Ishikawa (cell line): ENCODE data around the gene PSMD14.

Experiments
- CEBPB ChIP-seq: IDR thresholded peaks from 2 replicates; pipeline ENCODE4 v1.6.1; 2012
- CREB1 ChIP-seq: IDR thresholded peaks from 2 replicates; pipeline ENCODE4 v1.6.1; 2012; ENCODE audit warnings: low read depth
- EGR1 ChIP-seq: IDR thresholded peaks from 2 replicates; pipeline ENCODE4 v1.6.1; 2012
- EP300 ChIP-seq: IDR thresholded peaks from 2 replicates; pipeline ENCODE4 v1.6.1; 2012; ENCODE audit warnings: borderline replicate concordance
- FOXM1 ChIP-seq: IDR thresholded peaks from 2 replicates; pipeline ENCODE4 v1.6.1; 2012; ENCODE audit warnings: low read depth, borderline replicate concordance
- NFIC ChIP-seq: IDR thresholded peaks from 2 replicates; pipeline ENCODE4 v1.6.1; 2012
- RAD21 ChIP-seq: IDR thresholded peaks from 2 replicates; pipeline ENCODE4 v1.6.1; 2012; ENCODE audit warnings: low read depth
- TAF1 ChIP-seq: IDR thresholded peaks from 2 replicates; pipeline ENCODE4 v1.6.1; 2012; ENCODE audit warnings: low read depth, mild to moderate bottlenecking
- TCF12 ChIP-seq: IDR thresholded peaks from 2 replicates; pipeline ENCODE4 v1.6.1; 2012; ENCODE audit warnings: low read depth
- TEAD4 ChIP-seq: IDR thresholded peaks from 2 replicates; pipeline ENCODE4 v1.6.1; 2012
- YY1 ChIP-seq: IDR thresholded peaks from 2 replicates; pipeline ENCODE4 v1.6.1; 2012; ENCODE audit warnings: low read depth
- ZBTB7A ChIP-seq: IDR thresholded peaks from 2 replicates; pipeline ENCODE4 v1.6.1; 2012; ENCODE audit warnings: low read depth
- TF ChIP-seq, protein P1 (sequence below): IDR thresholded peaks from 2 replicates; pipeline ENCODE4 v1.6.1; 2012
- TF ChIP-seq, protein P2 (sequence below): IDR thresholded peaks from 2 replicates; pipeline ENCODE4 v1.6.1; 2012
- TF ChIP-seq, protein P3 (sequence below): IDR thresholded peaks from 2 replicates; pipeline ENCODE4 v1.6.1; 2012; ENCODE audit warnings: low read depth, mild to moderate bottlenecking

PSMD14 gene

DNA sequence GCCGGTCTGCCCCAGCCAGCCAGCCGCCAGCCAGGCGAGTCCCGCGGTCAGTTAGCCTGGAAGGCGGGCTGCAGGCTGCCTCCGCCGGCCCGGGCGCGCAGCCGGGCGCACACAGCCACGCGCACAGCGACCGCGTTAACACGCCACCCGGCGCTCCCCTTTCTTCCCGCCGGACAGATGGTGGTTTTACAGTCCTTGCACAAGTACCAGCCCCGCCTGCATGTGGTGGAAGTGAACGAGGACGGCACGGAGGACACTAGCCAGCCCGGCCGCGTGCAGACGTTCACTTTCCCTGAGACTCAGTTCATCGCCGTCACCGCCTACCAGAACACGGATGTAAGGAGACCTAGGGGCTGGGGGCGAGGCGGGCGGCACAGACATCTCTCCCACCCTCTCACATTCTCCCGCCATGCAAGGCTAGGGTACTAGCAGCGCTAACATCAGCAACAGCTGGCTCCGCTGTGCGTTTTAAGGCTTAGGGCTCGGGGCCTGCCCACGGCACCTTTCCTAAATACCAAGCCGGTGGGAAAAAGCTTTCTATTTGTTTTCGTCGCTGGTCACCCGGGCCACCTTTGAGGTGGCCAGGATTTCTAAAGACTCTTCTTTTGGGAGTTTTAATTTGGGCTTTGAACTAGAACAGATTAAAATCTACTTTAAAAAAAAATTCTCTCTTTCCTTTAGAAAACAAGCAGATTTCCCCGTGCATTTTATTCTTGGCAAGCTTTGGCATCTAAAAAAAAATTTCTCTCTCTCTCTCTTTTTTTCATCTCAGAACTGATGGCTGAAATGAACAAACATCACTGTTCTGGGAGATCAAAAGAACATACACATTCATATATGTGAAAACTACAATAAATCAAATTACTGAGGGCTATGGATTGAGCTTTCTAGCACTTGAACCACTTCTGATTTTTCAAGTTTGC is 110.8 kb downstream of the PSMD14 start:
- TF ChIP-seq, protein P1, sequence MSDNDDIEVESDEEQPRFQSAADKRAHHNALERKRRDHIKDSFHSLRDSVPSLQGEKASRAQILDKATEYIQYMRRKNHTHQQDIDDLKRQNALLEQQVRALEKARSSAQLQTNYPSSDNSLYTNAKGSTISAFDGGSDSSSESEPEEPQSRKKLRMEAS, result no peak
- TF ChIP-seq TEAD4 (no peak), TCF12 (no peak), FOXM1 (no peak), EGR1 (no peak), TAF1 (no peak), ZBTB7A (no peak), RAD21 (no peak), CEBPB (no peak), EP300 (no peak), YY1 (no peak), NFIC (no peak), CREB1 (no peak)
- TF ChIP-seq, protein P2, sequence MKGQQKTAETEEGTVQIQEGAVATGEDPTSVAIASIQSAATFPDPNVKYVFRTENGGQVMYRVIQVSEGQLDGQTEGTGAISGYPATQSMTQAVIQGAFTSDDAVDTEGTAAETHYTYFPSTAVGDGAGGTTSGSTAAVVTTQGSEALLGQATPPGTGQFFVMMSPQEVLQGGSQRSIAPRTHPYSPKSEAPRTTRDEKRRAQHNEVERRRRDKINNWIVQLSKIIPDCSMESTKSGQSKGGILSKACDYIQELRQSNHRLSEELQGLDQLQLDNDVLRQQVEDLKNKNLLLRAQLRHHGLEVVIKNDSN, result no peak
- TF ChIP-seq, protein P3, sequence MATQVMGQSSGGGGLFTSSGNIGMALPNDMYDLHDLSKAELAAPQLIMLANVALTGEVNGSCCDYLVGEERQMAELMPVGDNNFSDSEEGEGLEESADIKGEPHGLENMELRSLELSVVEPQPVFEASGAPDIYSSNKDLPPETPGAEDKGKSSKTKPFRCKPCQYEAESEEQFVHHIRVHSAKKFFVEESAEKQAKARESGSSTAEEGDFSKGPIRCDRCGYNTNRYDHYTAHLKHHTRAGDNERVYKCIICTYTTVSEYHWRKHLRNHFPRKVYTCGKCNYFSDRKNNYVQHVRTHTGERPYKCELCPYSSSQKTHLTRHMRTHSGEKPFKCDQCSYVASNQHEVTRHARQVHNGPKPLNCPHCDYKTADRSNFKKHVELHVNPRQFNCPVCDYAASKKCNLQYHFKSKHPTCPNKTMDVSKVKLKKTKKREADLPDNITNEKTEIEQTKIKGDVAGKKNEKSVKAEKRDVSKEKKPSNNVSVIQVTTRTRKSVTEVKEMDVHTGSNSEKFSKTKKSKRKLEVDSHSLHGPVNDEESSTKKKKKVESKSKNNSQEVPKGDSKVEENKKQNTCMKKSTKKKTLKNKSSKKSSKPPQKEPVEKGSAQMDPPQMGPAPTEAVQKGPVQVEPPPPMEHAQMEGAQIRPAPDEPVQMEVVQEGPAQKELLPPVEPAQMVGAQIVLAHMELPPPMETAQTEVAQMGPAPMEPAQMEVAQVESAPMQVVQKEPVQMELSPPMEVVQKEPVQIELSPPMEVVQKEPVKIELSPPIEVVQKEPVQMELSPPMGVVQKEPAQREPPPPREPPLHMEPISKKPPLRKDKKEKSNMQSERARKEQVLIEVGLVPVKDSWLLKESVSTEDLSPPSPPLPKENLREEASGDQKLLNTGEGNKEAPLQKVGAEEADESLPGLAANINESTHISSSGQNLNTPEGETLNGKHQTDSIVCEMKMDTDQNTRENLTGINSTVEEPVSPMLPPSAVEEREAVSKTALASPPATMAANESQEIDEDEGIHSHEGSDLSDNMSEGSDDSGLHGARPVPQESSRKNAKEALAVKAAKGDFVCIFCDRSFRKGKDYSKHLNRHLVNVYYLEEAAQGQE, result no peak

DNA sequence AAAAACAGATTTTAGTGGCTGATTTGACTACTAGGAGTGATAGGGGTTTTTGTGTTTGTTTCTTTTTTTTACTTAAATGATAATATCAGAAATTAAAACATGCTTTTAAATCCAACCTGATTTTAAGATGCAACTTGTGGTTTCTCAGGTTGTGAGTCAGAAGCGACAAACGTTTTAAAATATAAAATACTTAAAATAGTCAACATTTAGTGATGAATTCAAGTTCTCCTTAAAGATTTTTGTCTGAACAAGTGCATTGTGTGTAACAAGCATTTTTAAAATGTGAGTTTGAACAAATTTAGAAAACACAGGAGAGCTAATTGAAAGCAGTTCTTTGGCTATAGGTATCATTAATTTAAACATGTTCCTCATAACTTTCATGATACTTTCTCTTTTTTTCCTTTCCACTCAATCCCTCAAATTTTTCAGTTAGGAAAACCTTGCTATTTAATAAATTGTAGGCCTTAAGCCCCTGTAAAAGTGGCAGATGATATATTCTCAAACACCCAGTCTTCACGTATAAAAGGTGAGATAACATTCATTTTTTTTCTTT is 111.5 kb downstream of the PSMD14 start:
- TF ChIP-seq YY1, result no peak

DNA sequence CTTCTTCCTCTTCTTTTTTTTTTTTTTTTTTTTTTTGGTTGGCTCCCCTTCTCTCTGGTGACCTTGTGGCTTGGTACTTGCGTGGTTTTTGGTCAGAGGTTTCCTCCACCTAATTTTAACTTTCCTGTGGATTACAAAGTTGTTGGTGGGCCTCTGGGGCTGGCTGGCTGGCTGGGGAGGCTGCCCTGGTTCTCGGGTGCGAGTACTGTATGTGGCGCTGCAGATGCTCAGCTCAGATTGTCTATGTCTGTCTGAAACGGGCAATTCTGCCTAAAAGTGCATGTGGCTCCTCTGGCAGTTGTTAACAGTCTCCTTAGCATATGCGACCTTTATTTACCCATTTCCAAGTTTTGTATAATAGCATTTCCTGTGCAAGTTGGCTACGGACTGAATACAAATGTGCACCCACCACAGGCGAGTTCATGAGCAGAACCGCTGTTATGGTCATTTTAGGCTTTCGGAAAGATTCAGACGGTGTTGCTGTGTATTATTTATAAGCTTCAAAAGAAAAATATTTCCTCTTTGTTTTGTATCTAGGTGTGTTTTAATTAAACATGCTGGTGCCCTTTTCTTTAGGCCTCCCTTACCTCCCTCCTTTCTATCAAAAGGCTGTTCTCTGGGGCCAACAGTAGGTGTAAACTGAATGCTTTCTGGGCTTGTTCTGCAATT is 112.3 kb downstream of the PSMD14 start:
- no peak for TF ChIP-seq EGR1
- TF ChIP-seq ZBTB7A, result no peak
- TF ChIP-seq, protein P3, result no peak
- no peak for TF ChIP-seq TCF12
- TF ChIP-seq EP300, result no peak
- TF ChIP-seq CEBPB, result no peak
- no peak for TF ChIP-seq TAF1
- no peak for TF ChIP-seq RAD21
- TF ChIP-seq, protein P2, result no peak
- no peak for TF ChIP-seq TEAD4
- no peak for TF ChIP-seq NFIC
- no peak for TF ChIP-seq FOXM1
- TF ChIP-seq YY1, result no peak
- no peak for TF ChIP-seq CREB1
- TF ChIP-seq, protein P1, result no peak

DNA sequence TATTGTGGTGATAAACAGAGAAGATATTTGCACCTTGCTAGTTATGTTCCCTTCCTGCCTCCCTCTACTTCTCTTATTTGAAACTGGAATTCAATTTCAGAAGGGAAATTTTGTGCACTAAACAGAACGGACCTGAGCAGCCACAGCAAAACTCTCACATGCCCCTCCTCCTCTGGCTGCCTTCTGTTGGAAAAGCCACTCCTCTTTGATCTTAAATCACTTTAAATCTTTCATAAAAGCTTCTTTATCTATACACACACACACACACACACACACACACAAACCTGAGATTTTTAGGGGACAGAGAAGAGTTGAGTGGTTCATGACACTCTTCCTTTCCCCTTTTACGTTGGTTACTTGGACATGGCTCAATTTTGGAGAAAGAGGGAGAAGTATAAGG is 113.5 kb downstream of the PSMD14 start:
- TF ChIP-seq ZBTB7A (no peak), NFIC (no peak), CEBPB (no peak), TCF12 (no peak), TAF1 (no peak), YY1 (no peak), CREB1 (no peak), FOXM1 (no peak), EP300 (no peak), RAD21 (no peak), TEAD4 (no peak), EGR1 (no peak)
- TF ChIP-seq, protein P2, result no peak
- TF ChIP-seq, protein P3, result no peak
- TF ChIP-seq, protein P1, result no peak
